ENCODE measurements around the gene PHLPP1. TPM values are rescaled to one million over a fixed set of nuclear protein-coding genes. Genes with fewer than 3 reads are reported as not detected.

The PHLPP1 gene
- total RNA-seq, 2 experiments from 2014 or later: 8.2 to 8.6 TPM

DNA sequence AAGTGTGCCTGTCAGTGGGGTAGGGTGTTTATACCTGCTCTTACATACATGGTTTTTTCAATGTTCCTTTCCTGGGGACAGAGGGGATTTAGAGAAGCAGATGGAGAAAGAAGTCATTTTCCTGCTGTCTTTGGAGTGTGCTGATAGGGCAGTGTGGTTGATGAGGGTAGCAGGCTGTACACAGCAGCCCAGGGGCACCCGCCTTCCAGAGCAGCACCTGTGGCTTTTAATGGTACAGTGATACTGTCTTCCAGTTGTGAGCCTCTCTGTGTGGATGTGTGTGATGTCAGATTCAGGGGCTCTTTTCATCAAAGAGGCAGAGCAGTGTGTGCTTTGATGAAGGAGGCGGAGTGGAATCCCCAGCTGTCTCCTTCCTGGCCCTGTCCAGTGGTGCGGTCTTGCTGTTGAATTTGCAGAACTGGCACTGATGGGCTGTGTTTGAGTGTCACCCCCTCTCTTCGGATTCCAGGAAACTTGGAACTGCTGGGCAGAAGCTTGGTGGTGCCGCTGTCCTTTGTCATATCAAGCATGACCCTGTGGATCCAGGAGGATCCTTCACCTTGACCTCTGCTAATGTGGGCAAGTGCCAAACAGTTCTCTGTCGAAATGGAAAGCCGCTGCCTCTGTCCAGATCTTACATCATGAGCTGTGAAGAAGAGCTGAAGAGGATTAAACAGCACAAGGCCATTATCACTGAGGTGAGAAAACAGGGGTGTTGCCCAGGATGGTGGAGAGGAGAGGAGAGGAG, 259.8 kb downstream of the PHLPP1 start:
- no peak for DNase-seq
- Mint-ChIP-seq H3K9me3 (no peaks in the 10 kb centered on the region), H3K4me1 (ENCODE audit: low read depth) (no peaks in the 10 kb centered on the region), H3K27me3 (no peaks in the 10 kb centered on the region), H3K36me3 (ENCODE audit: low read depth) (peaks cover 1% of the 10 kb centered on the region), H3K4me3 (no peak overlapping the region), H3K27ac (no peak overlapping the region)
- intact Hi-C loops (cut with micrococcal nuclease): no loop called here
- CTCF ChIA-PET: no interaction called here
- POLR2A ChIA-PET: no interaction called here
- TF ChIP-seq, protein P1, sequence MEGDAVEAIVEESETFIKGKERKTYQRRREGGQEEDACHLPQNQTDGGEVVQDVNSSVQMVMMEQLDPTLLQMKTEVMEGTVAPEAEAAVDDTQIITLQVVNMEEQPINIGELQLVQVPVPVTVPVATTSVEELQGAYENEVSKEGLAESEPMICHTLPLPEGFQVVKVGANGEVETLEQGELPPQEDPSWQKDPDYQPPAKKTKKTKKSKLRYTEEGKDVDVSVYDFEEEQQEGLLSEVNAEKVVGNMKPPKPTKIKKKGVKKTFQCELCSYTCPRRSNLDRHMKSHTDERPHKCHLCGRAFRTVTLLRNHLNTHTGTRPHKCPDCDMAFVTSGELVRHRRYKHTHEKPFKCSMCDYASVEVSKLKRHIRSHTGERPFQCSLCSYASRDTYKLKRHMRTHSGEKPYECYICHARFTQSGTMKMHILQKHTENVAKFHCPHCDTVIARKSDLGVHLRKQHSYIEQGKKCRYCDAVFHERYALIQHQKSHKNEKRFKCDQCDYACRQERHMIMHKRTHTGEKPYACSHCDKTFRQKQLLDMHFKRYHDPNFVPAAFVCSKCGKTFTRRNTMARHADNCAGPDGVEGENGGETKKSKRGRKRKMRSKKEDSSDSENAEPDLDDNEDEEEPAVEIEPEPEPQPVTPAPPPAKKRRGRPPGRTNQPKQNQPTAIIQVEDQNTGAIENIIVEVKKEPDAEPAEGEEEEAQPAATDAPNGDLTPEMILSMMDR (IDR thresholded peaks at IDR 0.05): no peak
- ATAC-seq: no peak

DNA sequence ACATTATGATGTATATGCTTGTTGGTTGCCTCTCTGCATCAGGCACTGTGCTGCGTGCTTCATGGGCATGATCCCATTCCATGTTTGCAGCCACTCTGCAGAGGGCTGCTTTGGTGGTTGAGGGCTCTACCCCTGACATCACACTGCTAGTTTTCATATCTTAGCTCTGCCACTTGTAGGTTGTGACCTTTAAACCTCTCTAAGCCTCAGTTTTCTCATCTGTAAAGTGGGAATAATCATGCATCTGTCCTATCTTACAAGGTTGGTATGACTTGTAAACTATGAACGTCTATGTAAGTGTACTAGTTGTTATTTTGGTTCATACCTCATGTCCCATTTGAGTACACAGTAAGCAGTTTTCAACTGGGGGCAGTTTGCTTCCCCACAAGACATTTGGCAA, 260.4 kb downstream of the PHLPP1 start:
- H3K9me3 Mint-ChIP-seq: no peaks in the 10 kb centered on the region
- H3K4me3 Mint-ChIP-seq: no peak overlapping the region
- ATAC-seq: no peak
- ChIA-PET CTCF (no interaction called here), POLR2A (no interaction called here)
- intact Hi-C loops (cut with micrococcal nuclease): no loop called here
- H3K27me3 Mint-ChIP-seq: no peaks in the 10 kb centered on the region
- no peaks in the 10 kb centered on the region for H3K4me1 Mint-ChIP-seq (ENCODE audit: low read depth)
- DNase-seq: no peak
- peaks cover 1% of the 10 kb centered on the region for H3K36me3 Mint-ChIP-seq (ENCODE audit: low read depth)
- H3K27ac Mint-ChIP-seq: no peak overlapping the region
- TF ChIP-seq, protein P1 (IDR thresholded peaks at IDR 0.05): no peak

DNA sequence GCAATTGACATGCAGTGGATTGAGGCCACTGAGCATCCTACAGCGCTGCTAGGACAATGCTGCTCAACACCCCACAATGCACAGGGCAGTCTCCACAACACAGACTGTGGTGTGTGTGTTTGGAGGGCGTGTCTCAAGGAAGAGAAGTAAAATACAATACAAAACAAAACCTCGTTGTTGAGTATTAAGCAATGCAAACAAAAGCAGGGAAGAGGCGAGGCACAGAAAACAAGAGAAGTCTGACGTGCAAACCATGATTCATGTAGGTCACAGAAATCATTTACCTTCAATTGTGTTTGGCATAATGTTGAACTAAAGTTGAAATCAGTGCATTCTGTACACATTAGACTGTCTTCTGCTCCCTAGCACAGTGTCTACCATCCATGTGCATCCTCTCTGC, 260.9 kb downstream of the PHLPP1 start:
- POLR2A ChIA-PET: no interaction called here
- Mint-ChIP-seq H3K4me3 (no peak overlapping the region), H3K4me1 (ENCODE audit: low read depth) (no peaks in the 10 kb centered on the region), H3K27me3 (no peaks in the 10 kb centered on the region), H3K9me3 (no peaks in the 10 kb centered on the region), H3K36me3 (ENCODE audit: low read depth) (peaks cover 1% of the 10 kb centered on the region), H3K27ac (no peak overlapping the region)
- DNase-seq (no peak), ATAC-seq (no peak)
- intact Hi-C loops (cut with micrococcal nuclease): no loop called here
- CTCF ChIA-PET: no interaction called here
- TF ChIP-seq, protein P1 (IDR thresholded peaks at IDR 0.05): no peak

DNA sequence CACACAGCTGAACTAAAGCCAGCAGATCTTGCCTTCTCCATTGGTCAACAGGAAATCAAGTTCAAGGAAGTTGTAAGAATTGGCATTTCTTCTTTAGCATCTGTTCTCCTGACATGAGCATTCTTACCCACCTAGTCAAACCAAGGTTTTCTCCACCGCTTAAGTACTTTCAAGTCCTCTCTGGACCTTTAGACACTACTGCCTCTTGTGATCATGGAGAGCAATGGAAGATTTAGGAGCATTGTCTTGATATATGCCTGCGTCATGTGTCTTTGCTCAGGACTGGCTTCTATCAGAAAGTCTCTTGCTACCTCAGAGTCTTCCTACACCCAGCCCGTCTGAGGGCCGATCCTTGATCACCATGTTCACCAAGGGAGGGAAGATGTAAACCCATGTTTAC, 262.2 kb downstream of the PHLPP1 start:
- TF ChIP-seq, protein P1 (IDR thresholded peaks at IDR 0.05): no peak
- DNase-seq: no peak
- Mint-ChIP-seq H3K4me1 (ENCODE audit: low read depth) (no peaks in the 10 kb centered on the region), H3K36me3 (ENCODE audit: low read depth) (no peaks in the 10 kb centered on the region), H3K9me3 (no peaks in the 10 kb centered on the region), H3K27me3 (no peaks in the 10 kb centered on the region), H3K4me3 (no peak overlapping the region), H3K27ac (no peak overlapping the region)
- intact Hi-C loops (cut with micrococcal nuclease): no loop called here
- POLR2A ChIA-PET: no interaction called here
- no peak for ATAC-seq
- CTCF ChIA-PET: no interaction called here

DNA sequence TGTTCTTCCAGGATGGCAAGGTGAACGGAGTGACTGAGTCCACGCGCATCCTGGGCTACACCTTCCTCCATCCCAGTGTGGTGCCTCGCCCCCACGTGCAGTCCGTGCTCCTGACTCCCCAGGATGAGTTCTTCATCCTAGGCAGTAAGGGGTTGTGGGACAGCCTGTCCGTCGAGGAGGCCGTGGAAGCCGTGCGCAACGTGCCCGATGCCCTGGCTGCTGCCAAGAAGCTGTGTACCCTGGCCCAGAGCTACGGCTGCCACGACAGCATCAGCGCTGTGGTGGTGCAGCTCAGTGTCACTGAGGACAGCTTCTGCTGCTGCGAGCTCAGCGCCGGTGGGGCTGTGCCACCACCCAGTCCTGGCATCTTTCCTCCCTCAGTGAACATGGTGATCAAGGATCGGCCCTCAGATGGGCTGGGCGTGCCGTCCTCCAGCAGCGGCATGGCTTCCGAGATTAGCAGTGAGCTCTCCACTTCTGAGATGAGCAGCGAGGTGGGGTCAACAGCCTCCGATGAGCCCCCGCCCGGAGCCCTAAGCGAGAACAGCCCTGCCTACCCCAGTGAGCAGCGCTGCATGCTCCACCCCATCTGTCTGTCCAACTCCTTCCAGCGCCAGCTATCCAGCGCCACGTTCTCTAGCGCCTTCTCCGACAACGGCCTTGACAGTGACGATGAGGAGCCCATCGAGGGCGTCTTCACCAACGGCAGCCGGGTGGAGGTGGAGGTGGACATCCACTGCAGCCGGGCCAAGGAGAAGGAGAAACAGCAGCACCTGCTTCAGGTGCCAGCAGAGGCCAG, 263.1 kb downstream of the PHLPP1 start:
- Mint-ChIP-seq H3K4me1 (ENCODE audit: low read depth) (no peaks in the 10 kb centered on the region), H3K9me3 (no peaks in the 10 kb centered on the region), H3K27me3 (no peaks in the 10 kb centered on the region), H3K36me3 (ENCODE audit: low read depth) (no peaks in the 10 kb centered on the region), H3K4me3 (no peak overlapping the region), H3K27ac (no peak overlapping the region)
- ChIA-PET POLR2A (interaction anchor here (1.1 kb wide), 1 partner anchor 263 kb away, joined by 4 read pairs; the partner anchor contains the start of gene PHLPP1), CTCF (no interaction called here)
- DNase-seq: no peak
- TF ChIP-seq, protein P1 (IDR thresholded peaks at IDR 0.05): no peak
- intact Hi-C loops (cut with micrococcal nuclease): no loop called here
- no peak for ATAC-seq

All from activated CD8-positive, alpha-beta T cell treated with anti-CD3 and anti-CD28 coated beads for 36 hours (primary cell).